ENCODE results near the gene ZMAT3. TPM values are rescaled to one million over a fixed set of nuclear protein-coding genes. Genes with fewer than 3 reads are reported as not detected.

ZMAT3 gene
- total RNA-seq, 2 donors from 2014 or later, result 18.1 to 19.0 TPM

GRCh38 chr3:179082416-179082815, 10.8 kb upstream of the ZMAT3 start:
- no peak for DNase-seq
- H3K4me3 Mint-ChIP-seq, result no peak overlapping the region
- H3K27ac Mint-ChIP-seq, result no peak overlapping the region
- ATAC-seq, result no peak
- no peaks in the 10 kb centered on the region for H3K27me3 Mint-ChIP-seq
- no peaks in the 10 kb centered on the region for H3K9me3 ChIP-seq (ENCODE audit: control insufficient read depth, low read length, poor library complexity, severe bottlenecking)
- H3K36me3 Mint-ChIP-seq (ENCODE audit: low read depth), result no peaks in the 10 kb centered on the region
- peaks cover 14% of the 10 kb centered on the region for H3K4me1 Mint-ChIP-seq

- Mint-ChIP-seq H3K4me1 (peaks cover 14% of the 10 kb centered on the region), H3K27me3 (no peaks in the 10 kb centered on the region), H3K27ac (no peak overlapping the region), H3K4me3 (no peak overlapping the region), H3K36me3 (ENCODE audit: low read depth) (no peaks in the 10 kb centered on the region)
- no peak for ATAC-seq
- no peak for DNase-seq
- no peaks in the 10 kb centered on the region for H3K9me3 ChIP-seq (ENCODE audit: control insufficient read depth, low read length, poor library complexity, severe bottlenecking)
These were observed 10.3 kb upstream of the ZMAT3 start for GRCh38 chr3:179081885-179082284.

- no peaks in the 10 kb centered on the region for H3K9me3 ChIP-seq (ENCODE audit: control insufficient read depth, low read length, poor library complexity, severe bottlenecking)
- H3K4me3 Mint-ChIP-seq, result no peak overlapping the region
- peaks cover 27% of the 10 kb centered on the region for H3K4me1 Mint-ChIP-seq
- no peaks in the 10 kb centered on the region for H3K36me3 Mint-ChIP-seq (ENCODE audit: low read depth)
- no peak overlapping the region for H3K27ac Mint-ChIP-seq
- no peaks in the 10 kb centered on the region for H3K27me3 Mint-ChIP-seq
- ATAC-seq (no peak), DNase-seq (no peak)
These were observed 7.9 kb upstream of the ZMAT3 start for GRCh38 chr3:179079537-179079936.

GRCh38 chr3:179076243-179077027, 4.8 kb upstream of the ZMAT3 start:
- Mint-ChIP-seq H3K36me3 (ENCODE audit: low read depth) (no peaks in the 10 kb centered on the region), H3K4me3 (no peak overlapping the region), H3K4me1 (peaks cover 28% of the 10 kb centered on the region), H3K27ac (no peak overlapping the region), H3K27me3 (no peaks in the 10 kb centered on the region)
- ATAC-seq (no peak), DNase-seq (no peak)
- H3K9me3 ChIP-seq (ENCODE audit: control insufficient read depth, low read length, poor library complexity, severe bottlenecking), result no peaks in the 10 kb centered on the region

GRCh38 chr3:179074656-179075055, 3.0 kb upstream of the ZMAT3 start:
- H3K4me1 Mint-ChIP-seq, result peaks cover 29% of the 10 kb centered on the region
- DNase-seq (no peak), ATAC-seq (peak; percentile 24)
- no peaks in the 10 kb centered on the region for H3K27me3 Mint-ChIP-seq
- H3K4me3 Mint-ChIP-seq, result peak overlapping the region; percentile 12
- H3K36me3 Mint-ChIP-seq (ENCODE audit: low read depth), result peaks cover 2% of the 10 kb centered on the region
- H3K27ac Mint-ChIP-seq, result peak overlapping the region; percentile 19
- no peaks in the 10 kb centered on the region for H3K9me3 ChIP-seq (ENCODE audit: control insufficient read depth, low read length, poor library complexity, severe bottlenecking)

GRCh38 chr3:179073816-179074215, 2.2 kb upstream of the ZMAT3 start:
- H3K27ac Mint-ChIP-seq, result peak overlapping the region; percentile 19
- DNase-seq, result no peak
- peaks cover 35% of the 10 kb centered on the region for H3K4me1 Mint-ChIP-seq
- H3K27me3 Mint-ChIP-seq, result no peaks in the 10 kb centered on the region
- no peak for ATAC-seq
- H3K9me3 ChIP-seq (ENCODE audit: control insufficient read depth, low read length, poor library complexity, severe bottlenecking), result no peaks in the 10 kb centered on the region
- peaks cover 2% of the 10 kb centered on the region for H3K36me3 Mint-ChIP-seq (ENCODE audit: low read depth)
- H3K4me3 Mint-ChIP-seq, result peak overlapping the region; percentile 28

GRCh38 chr3:179072100-179072438, 460 bp upstream of the ZMAT3 start:
- H3K27me3 Mint-ChIP-seq, result no peaks in the 10 kb centered on the region
- peaks cover 36% of the 10 kb centered on the region for H3K4me1 Mint-ChIP-seq
- peak overlapping the region; percentile 99 for H3K4me3 Mint-ChIP-seq
- DNase-seq (peak in 2 of 3 donors; percentile 18 to 27), ATAC-seq (peak; percentile 36)
- no peaks in the 10 kb centered on the region for H3K9me3 ChIP-seq (ENCODE audit: control insufficient read depth, low read length, poor library complexity, severe bottlenecking)
- peak overlapping the region; percentile 91 for H3K27ac Mint-ChIP-seq
- H3K36me3 Mint-ChIP-seq (ENCODE audit: low read depth), result peaks cover 2% of the 10 kb centered on the region

- H3K27ac Mint-ChIP-seq, result peak overlapping the region; percentile 91
- H3K9me3 ChIP-seq (ENCODE audit: control insufficient read depth, low read length, poor library complexity, severe bottlenecking), result no peaks in the 10 kb centered on the region
- no peaks in the 10 kb centered on the region for H3K27me3 Mint-ChIP-seq
- peaks cover 32% of the 10 kb centered on the region for H3K4me1 Mint-ChIP-seq
- peaks cover 2% of the 10 kb centered on the region for H3K36me3 Mint-ChIP-seq (ENCODE audit: low read depth)
- ATAC-seq (no peak), DNase-seq (no peak)
- peak overlapping the region; percentile 99 for H3K4me3 Mint-ChIP-seq
These were observed 634 bp downstream of the ZMAT3 start for GRCh38 chr3:179071027-179071322.

- no peaks in the 10 kb centered on the region for H3K27me3 Mint-ChIP-seq
- no peak for DNase-seq
- peak overlapping the region; percentile 14 for H3K27ac Mint-ChIP-seq
- H3K9me3 ChIP-seq (ENCODE audit: control insufficient read depth, low read length, poor library complexity, severe bottlenecking), result no peaks in the 10 kb centered on the region
- no peak overlapping the region for H3K4me3 Mint-ChIP-seq
- no peak for ATAC-seq
- peaks cover 28% of the 10 kb centered on the region for H3K4me1 Mint-ChIP-seq
- peaks cover 3% of the 10 kb centered on the region for H3K36me3 Mint-ChIP-seq (ENCODE audit: low read depth)
These were observed 1.7 kb downstream of the ZMAT3 start for GRCh38 chr3:179069762-179070390.

GRCh38 chr3:179068779-179069530, 2.7 kb downstream of the ZMAT3 start:
- H3K4me1 Mint-ChIP-seq, result peaks cover 30% of the 10 kb centered on the region
- peaks cover 10% of the 10 kb centered on the region for H3K36me3 Mint-ChIP-seq (ENCODE audit: low read depth)
- no peak overlapping the region for H3K4me3 Mint-ChIP-seq
- ATAC-seq (no peak), DNase-seq (peak; percentile 16 to 32 (median 30))
- peak overlapping the region; percentile 14 for H3K27ac Mint-ChIP-seq
- no peaks in the 10 kb centered on the region for H3K9me3 ChIP-seq (ENCODE audit: control insufficient read depth, low read length, poor library complexity, severe bottlenecking)
- no peaks in the 10 kb centered on the region for H3K27me3 Mint-ChIP-seq

GRCh38 chr3:179067839-179068238, 3.8 kb downstream of the ZMAT3 start:
- ATAC-seq (no peak), DNase-seq (no peak)
- Mint-ChIP-seq H3K4me3 (no peak overlapping the region), H3K4me1 (peaks cover 22% of the 10 kb centered on the region), H3K36me3 (ENCODE audit: low read depth) (peaks cover 10% of the 10 kb centered on the region), H3K27me3 (no peaks in the 10 kb centered on the region), H3K27ac (peak overlapping the region; percentile 19)
- H3K9me3 ChIP-seq (ENCODE audit: control insufficient read depth, low read length, poor library complexity, severe bottlenecking), result no peaks in the 10 kb centered on the region

- Mint-ChIP-seq H3K4me1 (peaks cover 26% of the 10 kb centered on the region), H3K4me3 (no peak overlapping the region), H3K36me3 (ENCODE audit: low read depth) (peaks cover 10% of the 10 kb centered on the region), H3K27ac (peak overlapping the region; percentile 19), H3K27me3 (no peaks in the 10 kb centered on the region)
- no peaks in the 10 kb centered on the region for H3K9me3 ChIP-seq (ENCODE audit: control insufficient read depth, low read length, poor library complexity, severe bottlenecking)
- no peak for ATAC-seq
- no peak for DNase-seq
These were observed 4.3 kb downstream of the ZMAT3 start for GRCh38 chr3:179067291-179067690.

- ATAC-seq, result no peak
- peaks cover 12% of the 10 kb centered on the region for H3K36me3 Mint-ChIP-seq (ENCODE audit: low read depth)
These were observed 7.6 kb downstream of the ZMAT3 start for GRCh38 chr3:179063945-179064560.

More at GRCh38 chr3:179063945-179064560, 7.6 kb downstream of the ZMAT3 start:
- Mint-ChIP-seq H3K4me1 (peaks cover 32% of the 10 kb centered on the region), H3K27ac (peak overlapping the region; percentile 72), H3K27me3 (no peaks in the 10 kb centered on the region), H3K4me3 (no peak overlapping the region)
- H3K9me3 ChIP-seq (ENCODE audit: control insufficient read depth, low read length, poor library complexity, severe bottlenecking), result no peaks in the 10 kb centered on the region
- DNase-seq, result no peak
